Left lung (tissue), 10 donors: ENCODE results near the gene PGLYRP3. TPM values are rescaled to one million over a fixed set of nuclear protein-coding genes. Genes with fewer than 3 reads are reported as not detected.
"Not testable (repeated sequence)": the region's sequence is repeated elsewhere in the genome, so short reads cannot be mapped to it uniquely, and the experiment has no call there.

Experiments
- ATAC-seq: fragments of 200-7000 bp; cut with Tn5 transposase; one replicate; pipeline ENCODE4 v1.9.1; 2020; ENCODE audit warnings: moderate library complexity
- DNase-seq, 4 donors: peaks; one replicate each; pipeline ENCODE4 v3.0.0-alpha.2; 2013 to 2020
- H3K27ac ChIP-seq, 2 donors: fragments of 200-600 bp; sonication (generic) in 1 of 2; one replicate each; pipeline versions ENCODE4 v1.5.0 to v1.8.0; 2020 to 2021
- H3K27me3 ChIP-seq, 2 donors: fragments of 200-600 bp; sonication (generic) in 1 of 2; one replicate each; pipeline versions ENCODE4 v1.5.0 to v1.8.0; 2020 to 2021
- H3K36me3 ChIP-seq, 2 donors: fragments of 200-600 bp; sonication (generic) in 1 of 2; one replicate each; pipeline versions ENCODE4 v1.5.0 to v1.8.0; 2020 to 2021
- H3K4me1 ChIP-seq, 2 donors: fragments of 200-600 bp; one replicate each; pipeline ENCODE4 v1.8.0; 2021
- H3K4me3 ChIP-seq, 2 donors: fragments of 200-600 bp; sonication (generic) in 1 of 2; one replicate each; pipeline versions ENCODE4 v1.5.0 to v1.8.0; 2020 to 2021; ENCODE audit warnings: mild to moderate bottlenecking in 1 of 2
- H3K9me3 ChIP-seq, 2 donors: fragments of 200-600 bp; sonication (generic) in 1 of 2; one replicate each; pipeline versions ENCODE4 v1.5.0 to v1.8.0; 2020 to 2021
- intact Hi-C, 2 donors: fragments of 100-400 bp; cut with DNase I; formaldehyde crosslinking; loops; one replicate each; pipeline versions ENCODE4 v1.11.2 to v1.14.2; 2022
- polyA plus RNA-seq, 6 donors: library from polyadenylated mRNA; unstranded; fragments of 120-200 nt; gene quantifications; one replicate each; pipeline ENCODE4 v1.2.1, GENCODE V29; 2013; ENCODE audit not compliant: insufficient read length in 6 of 6
- total RNA-seq, 2 donors: library from RNA; stranded (reverse); fragmentation: NEBNext Ultra II Directional; extraction: Animal tissue kit (Norgen Biotek cat#: 25700); gene quantifications; one replicate each; pipeline ENCODE4 v1.2.1, GENCODE V29; 2021
- TF ChIP-seq, protein P1 (sequence below), 2 donors: fragments of 200-600 bp; sonication (generic) in 1 of 2; IDR thresholded peaks; one replicate each; pipeline versions ENCODE4 v1.5.0 to v1.8.0; 2021; ENCODE audit warnings: antibody characterized with exemption in 2 of 2
- donor health status: DM: no; HTN: yes; CAD: no.
- donor health status: DM: no; HTN: no; CAD: no.

The PGLYRP3 gene
- total and polyA plus RNA-seq, 8 donors, result not detected

DNA sequence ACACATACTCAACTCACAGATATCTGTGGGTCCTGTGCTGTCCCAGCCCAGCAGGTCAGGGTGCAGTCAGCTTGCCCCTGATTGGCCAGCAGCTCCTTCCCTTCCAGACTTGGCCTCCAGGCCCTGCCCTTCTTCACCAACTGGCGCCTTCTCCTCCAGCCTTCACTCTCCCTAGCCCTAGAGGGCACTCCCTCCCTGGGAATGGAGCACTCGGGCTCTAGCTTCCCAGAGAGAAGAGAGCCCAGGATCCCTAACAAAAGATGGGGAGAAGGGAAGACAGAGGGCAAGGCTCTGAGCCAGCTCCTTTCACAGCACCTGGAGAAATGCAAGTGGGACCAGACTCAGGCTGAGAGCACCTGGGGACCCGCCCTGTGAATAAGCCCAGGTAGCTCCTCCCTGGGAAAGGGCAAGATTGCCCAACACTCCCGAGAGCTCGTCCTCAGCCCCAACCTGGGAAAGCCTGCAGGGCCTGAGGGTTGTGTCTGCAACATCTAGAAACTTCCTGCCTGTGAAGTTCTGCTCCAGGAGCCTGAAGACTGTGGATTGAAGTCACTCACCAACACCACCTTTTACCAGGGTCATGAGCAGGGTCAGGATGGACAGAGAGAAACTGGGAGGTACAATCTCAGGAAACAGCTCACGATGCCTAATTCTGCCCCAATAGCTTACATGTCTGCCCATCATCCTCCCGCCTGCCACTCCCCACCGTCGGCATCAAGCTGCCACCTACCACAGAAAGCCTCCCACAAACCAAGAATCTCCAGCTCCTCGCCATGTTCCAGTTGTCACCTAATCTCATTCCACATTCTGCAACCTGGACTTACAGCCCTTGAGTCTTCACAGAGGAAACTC lies 36.0 kb upstream of the PGLYRP3 start, which contains the start of gene PGLYRP4:
PGLYRP4 (minus strand) TSS at position 331 of the 852 bp plus-strand sequence. CDS start 909 bp downstream, outside the sequence.
- Histone ChIP-seq H3K36me3 (no peaks in the 10 kb centered on the region), H3K27ac (no peak within 1 kb of the TSS), H3K4me1 (peaks cover 0 to 29% of the 10 kb centered on the region in 2 donors), H3K9me3 (no peaks in the 10 kb centered on the region), H3K27me3 (peaks cover 6 to 45% of the 10 kb centered on the region in 2 donors), H3K4me3 (no peak within 1 kb of the TSS)
- ATAC-seq (peak; percentile 13), DNase-seq (no peak)
- intact Hi-C loops, result no loop called here
- TF ChIP-seq, protein P1, sequence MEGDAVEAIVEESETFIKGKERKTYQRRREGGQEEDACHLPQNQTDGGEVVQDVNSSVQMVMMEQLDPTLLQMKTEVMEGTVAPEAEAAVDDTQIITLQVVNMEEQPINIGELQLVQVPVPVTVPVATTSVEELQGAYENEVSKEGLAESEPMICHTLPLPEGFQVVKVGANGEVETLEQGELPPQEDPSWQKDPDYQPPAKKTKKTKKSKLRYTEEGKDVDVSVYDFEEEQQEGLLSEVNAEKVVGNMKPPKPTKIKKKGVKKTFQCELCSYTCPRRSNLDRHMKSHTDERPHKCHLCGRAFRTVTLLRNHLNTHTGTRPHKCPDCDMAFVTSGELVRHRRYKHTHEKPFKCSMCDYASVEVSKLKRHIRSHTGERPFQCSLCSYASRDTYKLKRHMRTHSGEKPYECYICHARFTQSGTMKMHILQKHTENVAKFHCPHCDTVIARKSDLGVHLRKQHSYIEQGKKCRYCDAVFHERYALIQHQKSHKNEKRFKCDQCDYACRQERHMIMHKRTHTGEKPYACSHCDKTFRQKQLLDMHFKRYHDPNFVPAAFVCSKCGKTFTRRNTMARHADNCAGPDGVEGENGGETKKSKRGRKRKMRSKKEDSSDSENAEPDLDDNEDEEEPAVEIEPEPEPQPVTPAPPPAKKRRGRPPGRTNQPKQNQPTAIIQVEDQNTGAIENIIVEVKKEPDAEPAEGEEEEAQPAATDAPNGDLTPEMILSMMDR (IDR thresholded peaks at IDR 0.05), result no peak

DNA sequence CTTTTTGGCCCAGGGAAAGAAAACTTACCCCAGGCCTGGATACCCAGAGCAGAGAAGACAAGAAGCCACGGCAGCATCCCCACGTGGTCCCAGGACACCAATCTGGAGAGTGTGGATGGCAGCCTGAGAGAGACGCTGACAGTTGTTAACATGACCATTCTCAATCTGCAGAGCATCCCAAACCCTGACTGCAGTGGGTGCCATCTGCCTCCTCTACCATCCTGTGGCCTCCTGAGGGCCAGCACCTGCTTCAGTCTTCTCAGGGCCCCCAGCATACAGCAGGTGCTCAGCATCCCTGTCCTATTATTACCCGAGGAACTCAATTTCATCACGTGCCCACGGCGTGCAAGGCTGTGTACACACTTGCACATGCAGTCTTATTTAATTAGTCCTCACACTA lies 35.1 kb upstream of the PGLYRP3 start:
- Histone ChIP-seq H3K27me3 (peaks cover 6 to 45% of the 10 kb centered on the region in 2 donors), H3K27ac (no peak overlapping the region), H3K9me3 (no peaks in the 10 kb centered on the region), H3K36me3 (no peaks in the 10 kb centered on the region), H3K4me1 (peaks cover 0 to 29% of the 10 kb centered on the region in 2 donors), H3K4me3 (no peak overlapping the region)
- TF ChIP-seq, protein P1 (IDR thresholded peaks at IDR 0.05), result no peak
- intact Hi-C loops, result no loop called here
- DNase-seq (no peak), ATAC-seq (no peak)

DNA sequence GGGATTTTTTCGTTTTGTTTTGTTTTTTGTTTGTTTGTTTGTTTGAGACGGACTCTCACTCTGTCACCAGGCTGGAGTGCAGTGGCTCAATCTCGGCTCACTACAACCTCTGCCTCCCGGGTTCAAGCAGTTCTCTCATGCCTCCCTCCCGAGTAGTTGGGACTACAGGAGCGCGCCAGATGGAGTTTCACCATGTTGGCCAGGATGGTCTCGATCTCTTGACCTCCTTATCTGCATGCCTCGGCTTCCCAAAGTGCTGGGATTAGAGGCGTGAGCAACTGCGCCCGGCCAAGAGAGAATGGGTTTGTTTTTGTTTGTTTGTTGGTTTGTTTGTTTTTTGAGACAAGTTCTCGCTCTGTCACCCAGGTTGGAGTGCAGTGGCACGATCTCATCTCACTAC lies 34.3 kb upstream of the PGLYRP3 start:
- DNase-seq, intact Hi-C loops, ATAC-seq, H3K27ac ChIP-seq, H3K4me3 ChIP-seq, H3K36me3 ChIP-seq, H3K9me3 ChIP-seq: not testable (repeated sequence)
- peaks cover 0 to 26% of the 10 kb centered on the region in 2 donors for H3K4me1 ChIP-seq
- peaks cover 6 to 43% of the 10 kb centered on the region in 2 donors for H3K27me3 ChIP-seq

DNA sequence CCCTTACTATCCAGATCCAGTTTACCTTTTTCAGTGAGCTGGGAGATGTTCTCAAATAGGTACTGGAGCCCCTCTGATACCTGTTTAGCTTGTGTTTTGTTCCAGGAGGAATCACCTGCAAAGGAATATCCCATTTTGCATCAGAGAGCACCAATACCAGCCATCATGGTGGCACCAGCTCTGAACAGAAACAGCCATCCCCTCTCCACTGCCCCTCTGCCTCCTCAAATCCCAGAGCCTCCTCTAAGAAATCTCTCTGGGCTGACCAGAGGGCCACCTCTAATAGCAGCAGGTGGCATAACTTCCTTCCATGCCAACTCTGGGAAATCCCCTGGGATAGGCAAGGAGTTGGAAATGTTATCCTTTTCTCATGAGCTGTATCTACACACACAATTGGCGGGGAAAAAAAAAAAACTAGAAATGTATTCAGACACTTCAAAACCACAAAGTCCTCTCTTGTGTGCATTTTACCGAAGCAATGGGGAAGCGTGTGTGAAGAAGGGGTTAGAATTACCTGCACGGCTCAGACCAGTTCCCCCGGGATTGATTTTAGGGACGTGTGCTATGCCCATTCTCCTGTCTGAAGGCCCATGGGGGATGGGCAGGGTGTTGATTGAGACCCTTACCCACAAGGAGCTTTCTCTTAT lies 33.4 kb upstream of the PGLYRP3 start:
- H3K9me3 ChIP-seq, result no peaks in the 10 kb centered on the region
- DNase-seq (no peak), ATAC-seq (peak; percentile 69)
- H3K36me3 ChIP-seq, result no peaks in the 10 kb centered on the region
- TF ChIP-seq, protein P1 (IDR thresholded peaks at IDR 0.05), result no peak
- H3K27ac ChIP-seq, result no peak overlapping the region
- no peak overlapping the region for H3K4me3 ChIP-seq
- intact Hi-C loops, result no loop called here
- H3K4me1 ChIP-seq, result peaks cover 0 to 26% of the 10 kb centered on the region in 2 donors
- H3K27me3 ChIP-seq, result peaks cover 6 to 35% of the 10 kb centered on the region in 2 donors

DNA sequence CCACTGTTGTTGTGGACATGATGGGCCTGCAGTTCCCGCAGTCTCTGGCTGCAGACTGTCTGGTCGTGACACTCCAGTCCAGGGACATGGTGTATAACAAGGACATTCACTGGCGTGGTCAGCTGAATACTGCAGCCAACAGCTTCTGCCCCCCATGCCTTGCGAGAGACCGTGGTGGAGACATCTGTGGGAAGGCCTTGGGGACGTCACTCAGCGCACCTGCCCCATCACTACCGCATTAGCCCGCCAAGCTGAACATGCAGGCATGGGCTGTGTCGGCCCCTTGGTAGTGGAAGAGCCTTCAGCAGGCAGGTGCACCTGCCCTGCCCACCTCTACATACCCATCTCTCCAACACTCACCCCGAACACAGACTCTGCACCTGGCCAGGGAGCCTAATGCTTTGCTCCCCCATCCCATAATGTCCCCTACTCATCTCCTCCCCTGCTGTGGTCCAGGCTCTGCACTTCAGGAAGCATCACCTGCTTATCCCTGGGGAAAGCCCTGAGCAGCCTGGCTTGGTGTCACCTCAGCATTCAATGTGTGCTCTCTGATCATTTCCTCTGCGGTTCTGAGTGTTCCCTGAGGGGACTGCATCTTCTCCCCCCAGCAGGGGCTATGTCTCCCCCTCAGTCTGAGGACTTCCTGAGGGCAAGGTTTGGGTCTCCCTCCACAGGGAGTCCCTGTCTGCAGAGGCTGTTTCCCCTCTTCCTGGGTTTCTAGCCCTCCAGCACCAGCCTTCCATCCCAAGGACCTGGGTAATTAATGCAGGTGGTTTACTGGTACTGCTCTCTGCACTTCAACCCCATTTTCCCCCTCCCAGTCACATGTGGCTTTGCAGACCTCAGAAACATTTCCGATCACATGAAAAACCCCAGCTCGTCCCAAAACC lies 32.7 kb upstream of the PGLYRP3 start:
- DNase-seq, result no peak
- no peaks in the 10 kb centered on the region for H3K9me3 ChIP-seq
- no peaks in the 10 kb centered on the region for H3K36me3 ChIP-seq
- ATAC-seq, result no peak
- no peak overlapping the region for H3K27ac ChIP-seq
- H3K27me3 ChIP-seq, result peaks cover 0 to 29% of the 10 kb centered on the region in 2 donors
- no peak overlapping the region for H3K4me3 ChIP-seq
- peaks cover 0 to 26% of the 10 kb centered on the region in 2 donors for H3K4me1 ChIP-seq
- TF ChIP-seq, protein P1 (IDR thresholded peaks at IDR 0.05), result no peak
- intact Hi-C loops, result no loop called here
